ENCODE data around the gene SETD5.

The SETD5 gene

DNA sequence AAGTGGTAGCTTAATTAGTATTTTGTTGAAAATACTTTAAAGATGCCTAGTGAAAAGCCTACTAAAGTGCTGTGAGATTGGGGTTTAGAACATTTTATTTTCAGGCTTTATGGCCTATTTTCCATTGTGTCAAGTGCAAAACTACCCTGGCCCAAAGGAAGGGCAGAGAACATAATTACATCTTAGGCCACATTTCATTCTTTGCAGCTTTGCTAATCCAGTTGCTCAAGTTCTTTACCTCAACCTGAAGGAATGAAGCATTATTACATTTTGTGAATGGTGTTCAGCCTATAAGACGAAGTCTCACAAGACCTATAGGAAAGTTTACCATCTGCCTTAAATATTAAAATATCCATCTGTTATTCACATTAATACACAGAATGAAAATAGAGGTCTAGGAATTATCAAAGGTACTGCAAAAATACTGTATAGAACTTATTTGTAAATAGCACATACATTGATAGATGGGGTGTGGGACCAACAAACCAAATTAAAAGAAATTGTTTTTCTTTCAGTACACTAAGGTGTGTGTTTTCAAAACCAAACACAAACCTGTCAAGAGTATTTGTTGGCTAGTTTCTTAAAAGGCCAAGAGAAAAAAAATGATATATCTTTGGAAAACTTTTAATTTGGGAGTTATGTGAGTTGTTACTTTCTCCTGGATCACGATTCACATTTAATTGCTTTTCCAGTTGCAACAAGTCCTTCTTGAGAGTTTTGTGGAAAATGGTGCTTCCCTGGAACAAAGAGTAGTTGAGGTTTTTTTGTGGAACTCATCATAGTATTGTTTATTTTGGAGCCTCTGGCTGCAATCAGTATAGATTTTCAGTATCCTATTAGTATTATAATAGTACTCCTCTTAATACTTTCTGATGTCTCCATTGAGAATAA lies 12.0 kb upstream of the SETD5 start:
- no peak overlapping the region for H3K27ac ChIP-seq
- no peak for TF ChIP-seq ZFX (IDR thresholded peaks at IDR 0.05)
- TF ChIP-seq, protein P1, sequence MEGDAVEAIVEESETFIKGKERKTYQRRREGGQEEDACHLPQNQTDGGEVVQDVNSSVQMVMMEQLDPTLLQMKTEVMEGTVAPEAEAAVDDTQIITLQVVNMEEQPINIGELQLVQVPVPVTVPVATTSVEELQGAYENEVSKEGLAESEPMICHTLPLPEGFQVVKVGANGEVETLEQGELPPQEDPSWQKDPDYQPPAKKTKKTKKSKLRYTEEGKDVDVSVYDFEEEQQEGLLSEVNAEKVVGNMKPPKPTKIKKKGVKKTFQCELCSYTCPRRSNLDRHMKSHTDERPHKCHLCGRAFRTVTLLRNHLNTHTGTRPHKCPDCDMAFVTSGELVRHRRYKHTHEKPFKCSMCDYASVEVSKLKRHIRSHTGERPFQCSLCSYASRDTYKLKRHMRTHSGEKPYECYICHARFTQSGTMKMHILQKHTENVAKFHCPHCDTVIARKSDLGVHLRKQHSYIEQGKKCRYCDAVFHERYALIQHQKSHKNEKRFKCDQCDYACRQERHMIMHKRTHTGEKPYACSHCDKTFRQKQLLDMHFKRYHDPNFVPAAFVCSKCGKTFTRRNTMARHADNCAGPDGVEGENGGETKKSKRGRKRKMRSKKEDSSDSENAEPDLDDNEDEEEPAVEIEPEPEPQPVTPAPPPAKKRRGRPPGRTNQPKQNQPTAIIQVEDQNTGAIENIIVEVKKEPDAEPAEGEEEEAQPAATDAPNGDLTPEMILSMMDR (conservative IDR thresholded peaks at IDR 0.05) = no peak

DNA sequence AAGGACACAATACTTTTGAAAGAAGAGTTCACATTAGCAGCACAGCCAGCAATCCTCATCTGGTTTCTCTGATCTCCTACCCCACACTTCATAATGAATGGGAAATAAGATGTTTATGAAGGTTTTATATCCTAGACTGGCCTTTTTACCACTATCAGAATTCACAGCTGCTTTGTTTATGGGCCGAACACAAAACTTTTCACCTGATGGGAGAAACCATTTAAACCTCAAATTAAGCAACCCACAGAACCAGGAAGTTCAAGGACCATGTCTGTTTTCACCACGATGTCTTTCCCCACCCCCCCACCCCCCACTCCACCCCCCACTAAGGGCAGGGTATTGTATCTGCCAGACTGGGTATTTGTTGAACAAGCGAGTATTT lies 11.3 kb upstream of the SETD5 start:
- no peak overlapping the region for H3K27ac ChIP-seq

DNA sequence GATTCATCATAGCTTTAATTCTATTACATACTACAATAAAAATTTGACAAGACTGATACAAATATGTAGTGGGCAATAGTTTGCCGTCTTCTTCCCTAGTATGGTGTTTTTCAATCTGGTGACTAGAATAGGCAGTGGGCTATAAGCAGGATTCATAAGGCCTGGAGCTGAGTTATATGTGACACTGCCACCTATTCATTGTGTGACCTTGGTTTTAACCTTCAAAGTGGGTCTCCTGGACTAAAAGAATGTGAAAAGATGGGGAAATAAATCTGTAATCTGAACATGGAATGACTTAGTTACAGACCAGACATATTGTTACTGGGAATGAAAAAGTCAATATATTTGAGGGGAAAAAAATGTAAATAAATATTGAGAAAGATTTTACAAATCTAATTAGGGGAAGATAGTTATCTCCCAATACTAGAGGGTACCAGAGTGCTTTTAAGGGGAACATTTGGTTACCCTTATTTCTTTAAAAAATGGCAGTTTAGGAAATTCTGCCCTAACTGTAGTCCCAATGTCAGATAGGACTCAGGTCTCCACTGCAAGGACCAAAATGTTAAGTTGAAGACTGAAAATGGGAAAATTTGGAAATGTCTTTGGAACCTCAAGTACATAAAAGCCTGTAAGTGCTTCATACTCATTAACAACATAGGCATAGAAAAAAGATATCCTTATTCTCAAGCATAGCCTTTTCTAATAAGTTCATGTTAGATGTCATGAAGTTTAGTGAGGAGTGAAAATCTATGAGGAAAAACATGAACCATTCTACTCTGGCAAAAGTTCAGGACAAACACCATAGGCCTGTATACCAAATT lies 10.7 kb upstream of the SETD5 start:
- TF ChIP-seq, protein P1 (conservative IDR thresholded peaks at IDR 0.05) = no peak
- no peak for TF ChIP-seq ZFX (IDR thresholded peaks at IDR 0.05)
- no peak overlapping the region for H3K27ac ChIP-seq

More for the DNA sequence above, 11.3 kb upstream of the SETD5 start:
- TF ChIP-seq ZFX (IDR thresholded peaks at IDR 0.05) = no peak
- TF ChIP-seq, protein P1 (conservative IDR thresholded peaks at IDR 0.05) = no peak

DNA sequence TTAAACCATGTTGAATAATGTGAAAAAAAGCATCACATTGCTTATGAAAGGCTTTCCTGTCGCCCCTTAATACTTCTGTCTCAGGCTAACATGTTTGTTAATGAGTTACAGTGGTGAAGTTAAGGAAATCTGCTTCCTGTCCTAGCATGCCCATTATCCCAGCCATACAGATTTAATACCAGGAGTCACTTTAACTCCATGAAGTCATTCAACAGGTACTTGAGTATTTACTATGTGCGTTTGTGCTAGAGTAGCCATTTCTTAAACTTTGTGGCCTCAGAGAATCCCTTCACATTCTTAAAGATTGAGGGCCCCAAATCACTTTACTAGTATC lies 10.1 kb upstream of the SETD5 start:
- no peak overlapping the region for H3K27ac ChIP-seq
- no peak for TF ChIP-seq ZFX (IDR thresholded peaks at IDR 0.05)
- TF ChIP-seq, protein P1 (conservative IDR thresholded peaks at IDR 0.05) = no peak

DNA sequence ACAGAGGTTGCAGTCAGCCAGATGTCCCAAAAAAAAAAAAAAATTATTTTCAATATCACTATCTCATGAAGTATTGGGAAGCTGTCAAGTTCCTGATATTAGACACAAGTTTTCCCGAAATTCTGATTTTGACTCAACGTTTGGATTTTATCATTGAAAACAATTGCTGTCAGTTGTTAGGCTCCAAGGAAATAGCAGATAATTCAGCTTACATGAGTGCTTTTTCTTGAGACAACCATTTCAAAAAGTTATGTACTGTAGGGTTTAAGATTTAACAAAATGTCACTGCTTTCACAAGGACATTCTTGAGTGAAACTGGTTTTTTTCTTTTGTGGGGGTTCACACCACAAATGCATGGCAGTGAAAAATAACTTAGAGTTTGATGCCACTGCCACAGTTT lies 9.3 kb upstream of the SETD5 start:
- TF ChIP-seq, protein P1 (conservative IDR thresholded peaks at IDR 0.05) = no peak
- no peak for TF ChIP-seq ZFX (IDR thresholded peaks at IDR 0.05)
- no peak overlapping the region for H3K27ac ChIP-seq

DNA sequence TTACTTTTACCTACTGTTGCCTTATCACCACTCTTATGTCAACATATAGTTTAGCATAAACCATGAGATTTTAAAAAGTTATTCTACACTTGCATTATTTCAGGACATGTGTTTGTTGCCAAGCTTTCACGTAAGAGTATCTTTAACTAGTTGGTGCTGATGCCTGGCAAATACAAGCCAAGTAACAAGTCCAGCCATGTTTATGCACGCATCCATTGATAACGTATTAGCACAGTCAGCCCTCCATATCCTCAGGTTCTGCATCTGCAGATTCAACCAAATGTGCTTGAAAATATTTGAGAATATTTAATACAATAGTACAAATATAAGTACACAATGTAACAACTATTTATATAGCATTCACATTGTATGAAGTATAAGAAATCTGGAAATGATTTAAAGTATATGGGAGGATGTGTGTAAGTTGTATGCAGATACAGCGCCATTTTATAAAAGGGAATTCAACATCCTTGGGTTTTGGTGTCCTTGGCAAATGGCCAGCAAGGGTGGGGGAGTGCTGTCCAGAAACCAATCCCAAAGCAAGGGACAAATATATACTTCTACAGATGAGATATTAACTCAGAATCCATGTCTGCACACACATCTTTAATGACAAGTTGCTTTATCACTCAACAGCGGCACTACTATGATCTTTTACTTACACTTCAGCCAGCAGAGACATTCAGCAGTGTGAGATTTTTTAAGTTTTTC lies 8.7 kb upstream of the SETD5 start:
- H3K27ac ChIP-seq = no peak overlapping the region
- no peak for TF ChIP-seq ZFX (IDR thresholded peaks at IDR 0.05)
- TF ChIP-seq, protein P1 (conservative IDR thresholded peaks at IDR 0.05) = no peak
